Measurements from ENCODE around the gene DHX29.

Gene DHX29

DNA sequence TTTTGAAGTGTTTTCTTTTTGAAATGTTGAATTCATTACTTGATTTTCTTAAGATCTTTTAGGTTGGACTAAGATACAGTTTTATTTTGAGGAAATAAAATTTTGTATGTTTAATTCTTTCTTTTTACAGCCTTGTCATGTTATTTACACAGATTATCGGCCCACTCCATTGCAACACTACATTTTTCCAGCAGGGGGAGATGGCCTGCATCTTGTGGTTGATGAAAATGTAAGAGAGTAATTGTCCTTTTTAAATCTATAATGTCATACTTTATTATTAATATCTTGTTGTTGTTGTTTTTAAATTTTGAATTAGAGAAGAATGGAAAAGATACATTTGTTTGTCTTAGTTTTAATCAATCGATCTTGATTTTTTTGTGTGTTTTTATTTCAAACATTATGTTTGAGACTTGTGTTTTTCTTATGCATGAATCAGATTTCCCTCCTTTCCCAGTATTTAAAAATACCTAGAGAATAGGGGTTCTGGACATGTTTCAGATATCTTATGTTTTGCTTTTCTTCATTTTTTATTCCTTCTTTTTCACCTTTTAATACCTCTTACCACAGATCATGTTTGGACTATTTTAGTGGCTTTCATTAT is 37.0 kb upstream of the DHX29 start:
- Histone ChIP-seq H3K4me3 (replicated peaks; ENCODE audit: low read depth, low read length) (no peak overlapping the region), H3K36me3 (ENCODE audit: control insufficient read depth, insufficient read depth, low read length) (peaks cover 9% of the 10 kb centered on the region), H3K27me3 (replicated peaks; ENCODE audit: control insufficient read depth, insufficient read depth, low read length) (no peaks in the 10 kb centered on the region)
- DNase-seq (ENCODE audit: extremely low read depth, insufficient read length): no peak
- TF ChIP-seq, protein P1, sequence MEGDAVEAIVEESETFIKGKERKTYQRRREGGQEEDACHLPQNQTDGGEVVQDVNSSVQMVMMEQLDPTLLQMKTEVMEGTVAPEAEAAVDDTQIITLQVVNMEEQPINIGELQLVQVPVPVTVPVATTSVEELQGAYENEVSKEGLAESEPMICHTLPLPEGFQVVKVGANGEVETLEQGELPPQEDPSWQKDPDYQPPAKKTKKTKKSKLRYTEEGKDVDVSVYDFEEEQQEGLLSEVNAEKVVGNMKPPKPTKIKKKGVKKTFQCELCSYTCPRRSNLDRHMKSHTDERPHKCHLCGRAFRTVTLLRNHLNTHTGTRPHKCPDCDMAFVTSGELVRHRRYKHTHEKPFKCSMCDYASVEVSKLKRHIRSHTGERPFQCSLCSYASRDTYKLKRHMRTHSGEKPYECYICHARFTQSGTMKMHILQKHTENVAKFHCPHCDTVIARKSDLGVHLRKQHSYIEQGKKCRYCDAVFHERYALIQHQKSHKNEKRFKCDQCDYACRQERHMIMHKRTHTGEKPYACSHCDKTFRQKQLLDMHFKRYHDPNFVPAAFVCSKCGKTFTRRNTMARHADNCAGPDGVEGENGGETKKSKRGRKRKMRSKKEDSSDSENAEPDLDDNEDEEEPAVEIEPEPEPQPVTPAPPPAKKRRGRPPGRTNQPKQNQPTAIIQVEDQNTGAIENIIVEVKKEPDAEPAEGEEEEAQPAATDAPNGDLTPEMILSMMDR (IDR thresholded peaks at IDR 0.05; ENCODE audit: insufficient read depth, low read length, poor library complexity, severe bottlenecking): peak; percentile 80

DNA sequence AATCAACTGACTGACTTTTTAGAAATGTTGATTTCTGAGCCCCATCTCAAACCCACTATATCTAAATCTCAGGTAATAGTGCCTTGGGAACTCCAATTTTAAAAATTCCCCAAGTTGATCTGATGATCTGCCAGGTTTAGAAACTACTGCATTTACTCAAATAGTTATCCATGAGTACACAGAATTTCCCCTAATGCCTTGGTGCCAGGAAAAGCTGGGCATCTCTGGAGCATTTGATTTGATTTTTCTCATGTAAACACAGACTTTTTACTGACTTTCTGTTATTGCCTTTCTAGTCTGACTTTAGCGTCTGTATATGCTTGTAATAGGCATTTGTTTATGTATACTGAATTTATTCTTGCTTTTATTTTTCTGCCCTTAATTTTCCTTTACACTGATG is 36.1 kb upstream of the DHX29 start:
- TF ChIP-seq, protein P1 (IDR thresholded peaks at IDR 0.05; ENCODE audit: insufficient read depth, low read length, poor library complexity, severe bottlenecking): no peak
- Histone ChIP-seq H3K4me3 (replicated peaks; ENCODE audit: low read depth, low read length) (no peak overlapping the region), H3K36me3 (ENCODE audit: control insufficient read depth, insufficient read depth, low read length) (peaks cover 9% of the 10 kb centered on the region), H3K27me3 (replicated peaks; ENCODE audit: control insufficient read depth, insufficient read depth, low read length) (no peaks in the 10 kb centered on the region)
- DNase-seq (ENCODE audit: extremely low read depth, insufficient read length): no peak

DNA sequence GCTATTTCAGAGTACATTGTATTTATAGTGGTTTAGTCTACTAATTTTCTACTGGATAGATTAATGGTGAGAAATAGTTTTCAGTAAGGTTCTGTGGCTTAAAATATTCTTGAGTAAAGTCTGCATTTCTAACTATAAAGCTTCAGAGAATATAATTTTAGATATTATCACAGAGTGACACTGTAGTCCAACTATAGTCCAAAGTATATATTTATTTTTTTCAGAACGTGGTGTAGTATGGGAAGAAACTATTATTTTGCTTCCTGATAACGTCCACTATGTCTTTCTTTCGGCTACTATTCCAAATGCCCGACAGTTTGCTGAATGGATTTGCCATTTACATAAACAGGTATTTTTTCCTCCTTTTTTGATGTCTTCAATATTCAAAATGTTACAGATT is 35.6 kb upstream of the DHX29 start:
- TF ChIP-seq, protein P1 (IDR thresholded peaks at IDR 0.05; ENCODE audit: insufficient read depth, low read length, poor library complexity, severe bottlenecking): no peak
- no peak for DNase-seq (ENCODE audit: extremely low read depth, insufficient read length)
- H3K27me3 ChIP-seq (replicated peaks; ENCODE audit: control insufficient read depth, insufficient read depth, low read length): no peaks in the 10 kb centered on the region
- no peak overlapping the region for H3K4me3 ChIP-seq (replicated peaks; ENCODE audit: low read depth, low read length)
- peaks cover 7% of the 10 kb centered on the region for H3K36me3 ChIP-seq (ENCODE audit: control insufficient read depth, insufficient read depth, low read length)

DNA sequence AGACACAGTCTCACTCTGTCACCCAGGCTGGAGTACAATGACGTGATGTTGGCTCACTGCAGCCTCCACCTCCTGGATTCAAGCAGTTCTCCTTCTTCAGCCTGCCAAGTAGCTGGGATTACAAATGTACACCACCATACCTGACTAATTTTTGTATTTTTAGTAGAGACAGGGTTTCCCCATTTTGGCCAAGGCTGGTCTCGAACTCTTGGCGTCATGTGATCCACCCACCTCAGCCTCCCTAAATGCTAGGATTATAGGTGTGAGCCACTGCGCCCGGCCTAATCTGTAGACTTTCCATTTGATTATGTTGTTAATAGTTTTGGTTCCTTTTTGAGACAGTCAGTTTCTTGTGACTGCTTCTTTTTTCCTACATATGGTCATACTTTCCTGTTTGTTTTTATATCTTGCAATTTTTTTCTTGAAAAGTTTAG is 31.3 kb upstream of the DHX29 start:
- Histone ChIP-seq H3K27me3 (replicated peaks; ENCODE audit: control insufficient read depth, insufficient read depth, low read length) (no peaks in the 10 kb centered on the region), H3K4me3 (replicated peaks; ENCODE audit: low read depth, low read length) (no peak overlapping the region), H3K36me3 (ENCODE audit: control insufficient read depth, insufficient read depth, low read length) (no peaks in the 10 kb centered on the region)
- TF ChIP-seq, protein P1 (IDR thresholded peaks at IDR 0.05; ENCODE audit: insufficient read depth, low read length, poor library complexity, severe bottlenecking): no peak
- DNase-seq (ENCODE audit: extremely low read depth, insufficient read length): peak; percentile 36

DNA sequence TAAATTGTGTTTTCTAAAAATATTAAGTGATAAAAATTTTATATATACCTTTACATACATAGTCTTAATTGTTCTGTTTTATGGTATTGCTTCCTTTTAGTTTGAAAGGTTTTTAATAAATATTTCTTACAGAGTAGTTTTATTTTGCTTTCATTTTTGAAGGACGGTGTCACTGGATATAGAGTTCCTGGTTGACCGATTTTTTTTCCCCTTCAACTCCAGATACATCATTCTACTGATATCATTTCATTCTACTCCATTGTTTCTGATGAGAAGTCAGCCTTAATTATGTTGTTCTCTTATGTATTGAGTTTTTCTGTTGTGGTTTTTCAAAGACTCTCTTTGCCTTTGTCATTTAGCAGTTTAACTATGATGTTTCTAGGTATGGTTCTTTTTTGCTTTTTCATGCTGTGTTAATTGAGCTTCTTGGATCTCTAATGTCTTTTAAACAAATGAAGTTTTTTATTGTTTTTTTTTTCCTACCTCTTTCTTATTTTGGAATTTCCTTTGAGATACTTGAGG is 30.7 kb upstream of the DHX29 start:
- Histone ChIP-seq H3K36me3 (ENCODE audit: control insufficient read depth, insufficient read depth, low read length) (no peaks in the 10 kb centered on the region), H3K4me3 (replicated peaks; ENCODE audit: low read depth, low read length) (peak overlapping the region; percentile 31; the same call in 1 of the 2 replicates)

More for the DNA sequence above, 30.7 kb upstream of the DHX29 start:
- no peaks in the 10 kb centered on the region for H3K27me3 ChIP-seq (replicated peaks; ENCODE audit: control insufficient read depth, insufficient read depth, low read length)
- TF ChIP-seq, protein P1 (IDR thresholded peaks at IDR 0.05; ENCODE audit: insufficient read depth, low read length, poor library complexity, severe bottlenecking): no peak
- no peak for DNase-seq (ENCODE audit: extremely low read depth, insufficient read length)

Data from GM06990 (cell line).